ENCODE data around the gene CACNG4.
"Not testable (repeated sequence)": the region's sequence is repeated elsewhere in the genome, so short reads cannot be mapped to it uniquely, and the experiment has no call there.

CACNG4 gene

GRCh38 chr17:67035131-67036083 lies 70.9 kb downstream of the CACNG4 start:
- H3K4me3 Mint-ChIP-seq = no peak overlapping the region

GRCh38 chr17:67038861-67039365 lies 74.4 kb downstream of the CACNG4 start:
- Mint-ChIP-seq H3K27me3 (peaks cover 22% of the 10 kb centered on the region), H3K27ac (no peak overlapping the region), H3K9me3 (peaks cover 4% of the 10 kb centered on the region), H3K4me3 (no peak overlapping the region), H3K4me1 (no peaks in the 10 kb centered on the region), H3K36me3 (peaks cover 2% of the 10 kb centered on the region)
- ATAC-seq (ENCODE audit: low read depth) (no peak), DNase-seq (ENCODE audit: low spot score in 2 of 2) (no peak)

More at GRCh38 chr17:67035131-67036083, 70.9 kb downstream of the CACNG4 start:
- H3K36me3 Mint-ChIP-seq = no peaks in the 10 kb centered on the region
- ATAC-seq (ENCODE audit: low read depth) (no peak), DNase-seq (ENCODE audit: low spot score in 2 of 2) (no peak)
- H3K27me3 Mint-ChIP-seq = peaks cover 18% of the 10 kb centered on the region
- H3K4me1 Mint-ChIP-seq = no peaks in the 10 kb centered on the region
- H3K9me3 Mint-ChIP-seq = peaks cover 4% of the 10 kb centered on the region
- H3K27ac Mint-ChIP-seq = no peak overlapping the region

GRCh38 chr17:67040652-67041051 lies 76.1 kb downstream of the CACNG4 start:
- Mint-ChIP-seq H3K4me1 (no peaks in the 10 kb centered on the region), H3K4me3 (no peak overlapping the region), H3K27me3 (peaks cover 17% of the 10 kb centered on the region), H3K9me3 (no peaks in the 10 kb centered on the region), H3K36me3 (peaks cover 2% of the 10 kb centered on the region), H3K27ac (no peak overlapping the region)
- ATAC-seq (ENCODE audit: low read depth) (no peak), DNase-seq (ENCODE audit: low spot score in 2 of 2) (no peak)

DNA sequence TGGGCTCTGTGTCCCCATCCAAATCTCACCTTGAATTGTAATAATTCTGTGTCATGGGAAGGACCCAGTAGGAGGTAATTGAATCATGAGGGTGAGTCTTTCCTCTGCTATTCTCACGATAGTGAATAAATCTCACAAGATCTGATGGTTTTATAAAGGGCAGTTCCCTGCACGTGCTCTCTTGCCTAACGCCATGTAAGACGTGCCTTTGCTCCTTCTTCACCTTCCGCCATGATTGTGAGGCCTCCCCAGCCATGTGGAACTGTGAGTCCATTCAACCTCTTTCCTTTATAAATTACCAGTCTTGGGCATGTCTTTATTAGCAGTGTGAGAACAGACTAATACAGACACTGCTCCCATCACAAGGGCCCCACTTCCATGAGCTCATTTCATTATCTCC lies 76.6 kb downstream of the CACNG4 start:
- not testable (repeated sequence) for H3K27ac Mint-ChIP-seq; H3K4me3 Mint-ChIP-seq; DNase-seq (ENCODE audit: low spot score in 2 of 2); H3K9me3 Mint-ChIP-seq; ATAC-seq (ENCODE audit: low read depth); H3K36me3 Mint-ChIP-seq; H3K4me1 Mint-ChIP-seq
- peaks cover 15% of the 10 kb centered on the region for H3K27me3 Mint-ChIP-seq

DNA sequence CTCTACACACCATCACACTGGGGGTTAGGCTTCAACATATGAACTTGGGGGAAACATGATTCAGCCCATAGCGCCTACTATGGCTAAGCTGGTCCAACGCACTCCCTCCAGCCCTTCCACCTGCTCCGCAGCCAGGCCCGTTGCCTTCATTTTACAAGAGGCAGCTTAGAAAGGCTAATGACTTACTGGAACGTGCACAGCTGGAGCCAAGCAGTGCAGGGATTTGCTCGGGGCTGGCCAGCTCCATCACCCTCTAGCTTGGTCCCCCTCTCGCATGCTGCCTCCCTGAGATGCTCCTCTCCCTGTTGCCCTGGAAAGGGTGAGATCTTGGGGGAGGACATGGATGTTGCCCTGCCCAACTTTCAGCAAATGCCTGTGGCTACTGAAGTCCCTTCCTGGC lies 77.0 kb downstream of the CACNG4 start:
- no peaks in the 10 kb centered on the region for H3K4me1 Mint-ChIP-seq
- H3K9me3 Mint-ChIP-seq = no peaks in the 10 kb centered on the region
- DNase-seq (ENCODE audit: low spot score in 2 of 2) = no peak
- peaks cover 3% of the 10 kb centered on the region for H3K36me3 Mint-ChIP-seq
- H3K4me3 Mint-ChIP-seq = no peak overlapping the region
- no peak overlapping the region for H3K27ac Mint-ChIP-seq
- H3K27me3 Mint-ChIP-seq = peaks cover 13% of the 10 kb centered on the region
- ATAC-seq (ENCODE audit: low read depth) = no peak

- DNase-seq (ENCODE audit: low spot score in 2 of 2) = no peak
- no peak overlapping the region for H3K4me3 Mint-ChIP-seq
- no peak overlapping the region for H3K27ac Mint-ChIP-seq
- H3K9me3 Mint-ChIP-seq = peaks cover 1% of the 10 kb centered on the region
- H3K4me1 Mint-ChIP-seq = no peaks in the 10 kb centered on the region
- no peak for ATAC-seq (ENCODE audit: low read depth)
- H3K27me3 Mint-ChIP-seq = peaks cover 11% of the 10 kb centered on the region
- peaks cover 3% of the 10 kb centered on the region for H3K36me3 Mint-ChIP-seq
Measured at GRCh38 chr17:67041941-67042899, 77.7 kb downstream of the CACNG4 start.

DNA sequence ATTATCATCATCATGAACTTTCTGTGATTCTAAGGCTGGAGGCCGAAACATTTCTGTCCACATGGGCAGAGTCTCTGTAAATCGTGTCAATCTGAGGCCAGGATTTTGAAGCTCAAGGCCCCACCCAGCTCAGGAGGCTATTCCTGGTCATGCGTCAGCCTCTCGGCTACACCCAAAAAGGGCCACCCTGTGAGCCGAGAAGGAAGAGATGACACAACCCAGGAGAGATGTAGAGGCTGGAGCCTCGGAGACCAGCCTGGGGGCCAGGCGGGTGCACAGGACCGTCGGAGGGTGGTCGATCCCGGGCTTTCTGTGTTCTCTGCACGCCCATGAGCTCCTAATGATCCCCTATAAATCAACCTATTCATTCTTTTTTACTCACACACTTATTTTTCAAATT lies 78.8 kb downstream of the CACNG4 start:
- DNase-seq (ENCODE audit: low spot score in 2 of 2) = no peak
- no peak for ATAC-seq (ENCODE audit: low read depth)
- Mint-ChIP-seq H3K9me3 (peaks cover 1% of the 10 kb centered on the region), H3K4me1 (no peaks in the 10 kb centered on the region), H3K27me3 (peaks cover 7% of the 10 kb centered on the region), H3K27ac (no peak overlapping the region), H3K36me3 (peaks cover 3% of the 10 kb centered on the region), H3K4me3 (no peak overlapping the region)

- Mint-ChIP-seq H3K4me3 (no peak within 1 kb of the TSS), H3K36me3 (peaks cover 5% of the 10 kb centered on the region), H3K4me1 (no peaks in the 10 kb centered on the region), H3K27me3 (peaks cover 7% of the 10 kb centered on the region), H3K27ac (no peak within 1 kb of the TSS), H3K9me3 (peaks cover 5% of the 10 kb centered on the region)
- DNase-seq (ENCODE audit: low spot score in 2 of 2) (no peak), ATAC-seq (ENCODE audit: low read depth) (no peak)
Measured at GRCh38 chr17:67044016-67044772, 79.7 kb downstream of the CACNG4 start, which contains the start of gene CACNG1. TSS of gene CACNG1 (plus strand) at chr17:67044554. CDS start at chr17:67044661, 107 bp downstream.

GRCh38 chr17:67044940-67045339 lies 80.4 kb downstream of the CACNG4 start:
- peaks cover 7% of the 10 kb centered on the region for H3K27me3 Mint-ChIP-seq
- peaks cover 5% of the 10 kb centered on the region for H3K9me3 Mint-ChIP-seq
- DNase-seq (ENCODE audit: low spot score in 2 of 2) (no peak), ATAC-seq (ENCODE audit: low read depth) (no peak)
- H3K36me3 Mint-ChIP-seq = peaks cover 5% of the 10 kb centered on the region
- no peaks in the 10 kb centered on the region for H3K4me1 Mint-ChIP-seq
- H3K27ac Mint-ChIP-seq = no peak overlapping the region
- H3K4me3 Mint-ChIP-seq = no peak overlapping the region

- ATAC-seq (ENCODE audit: low read depth) = no peak
- DNase-seq (ENCODE audit: low spot score in 2 of 2) = no peak
- Mint-ChIP-seq H3K27ac (no peak overlapping the region), H3K36me3 (peaks cover 3% of the 10 kb centered on the region), H3K9me3 (peaks cover 5% of the 10 kb centered on the region), H3K4me3 (no peak overlapping the region), H3K27me3 (peaks cover 4% of the 10 kb centered on the region), H3K4me1 (no peaks in the 10 kb centered on the region)
Measured at GRCh38 chr17:67046398-67046797, 81.9 kb downstream of the CACNG4 start.

DNA sequence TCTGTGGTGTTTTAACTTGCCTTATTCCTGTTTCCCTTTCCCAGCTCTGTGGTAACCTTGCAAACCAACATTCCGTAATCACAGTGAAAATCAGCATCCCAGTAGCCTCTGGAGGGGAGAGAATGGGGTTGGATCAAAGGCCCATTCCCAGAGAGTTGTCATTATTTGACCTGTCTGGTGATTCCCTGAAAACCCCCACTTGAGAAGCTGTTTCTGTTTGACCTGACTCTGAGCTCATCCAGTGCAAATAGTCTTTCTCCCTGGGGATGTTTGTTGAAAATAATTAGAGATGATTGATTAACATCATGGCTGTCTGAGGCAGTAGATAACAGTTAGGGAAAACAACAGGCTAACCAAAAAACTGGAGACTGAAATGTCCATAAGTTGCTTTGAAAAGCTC lies 82.9 kb downstream of the CACNG4 start:
- no peak for DNase-seq (ENCODE audit: low spot score in 2 of 2)
- no peak for ATAC-seq (ENCODE audit: low read depth)
- H3K4me3 Mint-ChIP-seq = no peak overlapping the region
- no peak overlapping the region for H3K27ac Mint-ChIP-seq
- no peaks in the 10 kb centered on the region for H3K4me1 Mint-ChIP-seq
- H3K36me3 Mint-ChIP-seq = peaks cover 3% of the 10 kb centered on the region
- H3K27me3 Mint-ChIP-seq = peaks cover 4% of the 10 kb centered on the region
- peaks cover 5% of the 10 kb centered on the region for H3K9me3 Mint-ChIP-seq

DNA sequence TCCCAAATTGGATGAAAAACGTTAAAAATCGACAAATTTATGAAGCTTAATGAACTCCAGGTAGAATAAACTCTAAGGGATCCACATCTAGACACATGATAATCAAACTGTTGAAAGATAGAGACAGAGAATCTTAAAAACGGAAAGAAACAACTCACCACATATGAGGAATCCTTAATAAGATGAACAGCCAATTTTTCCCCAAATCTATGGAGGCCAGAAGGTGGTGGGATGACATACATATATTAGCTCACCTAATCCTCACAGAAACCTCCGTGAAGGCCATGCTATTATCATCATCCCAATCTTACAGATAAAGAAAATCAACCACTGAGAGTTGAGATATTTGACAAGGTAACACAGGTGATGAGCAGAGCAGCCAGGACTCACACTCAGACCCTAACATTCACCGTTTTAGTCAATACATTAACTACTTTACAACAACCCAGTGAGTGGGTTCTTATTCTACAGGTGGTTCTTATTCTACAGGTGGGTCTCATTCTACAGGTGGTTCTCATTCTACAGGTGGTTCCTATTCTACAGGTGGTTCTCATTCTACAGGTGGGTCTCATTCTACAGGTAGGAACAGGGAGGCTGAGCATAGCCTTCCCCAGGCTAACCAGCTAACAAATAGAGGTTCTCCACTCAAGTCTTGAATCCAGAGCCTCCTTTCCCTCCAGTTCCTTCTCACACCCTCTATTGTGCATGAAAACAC lies 84.7 kb downstream of the CACNG4 start:
- ATAC-seq (ENCODE audit: low read depth) (no peak), DNase-seq (ENCODE audit: low spot score in 2 of 2) (no peak)
- H3K27me3 Mint-ChIP-seq = peaks cover 3% of the 10 kb centered on the region
- no peak overlapping the region for H3K27ac Mint-ChIP-seq
- H3K9me3 Mint-ChIP-seq = peaks cover 5% of the 10 kb centered on the region
- no peak overlapping the region for H3K4me3 Mint-ChIP-seq
- no peaks in the 10 kb centered on the region for H3K4me1 Mint-ChIP-seq
- H3K36me3 Mint-ChIP-seq = peaks cover 3% of the 10 kb centered on the region

DNA sequence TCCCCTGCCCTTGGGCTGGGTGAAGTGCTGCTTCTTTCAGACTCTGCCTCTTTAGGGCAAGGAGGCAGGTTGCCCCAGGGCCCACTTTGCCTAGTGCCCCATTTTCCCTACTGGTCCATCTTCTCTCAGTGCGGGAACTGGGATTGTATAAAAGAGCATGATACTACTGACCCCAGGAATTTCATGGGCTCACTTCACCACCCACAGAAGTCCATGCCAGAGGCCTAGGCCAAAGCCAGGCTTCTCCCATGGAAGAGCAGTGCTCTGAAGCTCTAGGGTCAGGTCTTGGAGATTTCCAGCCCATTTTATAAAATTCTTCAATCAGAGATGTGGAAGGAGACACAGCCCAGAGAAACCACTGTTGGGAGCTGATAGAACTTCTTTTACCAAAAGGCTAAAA lies 85.6 kb downstream of the CACNG4 start:
- Mint-ChIP-seq H3K9me3 (peaks cover 5% of the 10 kb centered on the region), H3K36me3 (peaks cover 3% of the 10 kb centered on the region), H3K4me3 (no peak overlapping the region), H3K27me3 (peaks cover 1% of the 10 kb centered on the region), H3K4me1 (no peaks in the 10 kb centered on the region), H3K27ac (no peak overlapping the region)
- DNase-seq (ENCODE audit: low spot score in 2 of 2) (no peak), ATAC-seq (ENCODE audit: low read depth) (no peak)
